ENCODE data around the gene INHBA.

The INHBA gene

GRCh38 chr7:41640487-41640886 lies 62.4 kb downstream of the INHBA start:
- TF ChIP-seq CTCF (conservative IDR thresholded peaks at IDR 0.05) (no peak), ZFX (IDR thresholded peaks at IDR 0.05) (no peak)
- no peak overlapping the region for H3K27ac ChIP-seq

GRCh38 chr7:41637049-41637448 lies 65.8 kb downstream of the INHBA start:
- TF ChIP-seq CTCF (conservative IDR thresholded peaks at IDR 0.05) (no peak), ZFX (IDR thresholded peaks at IDR 0.05) (no peak)
- H3K27ac ChIP-seq = no peak overlapping the region

Data from C4-2B (cell line).